GM19397 (cell line): ENCODE results near the gene CRYBG3.

ENCODE experiments used
- ATAC-seq: cut with Tn5 transposase; IDR thresholded peaks from one replicate; pipeline ENCODE4 v1.9.1; 2021; ENCODE audit warnings: mild to moderate bottlenecking, moderate library complexity; ENCODE audit not compliant: unreplicated experiment

Gene CRYBG3

GRCh38 chr3:97835761-97836160, 13.9 kb downstream of the CRYBG3 start:
- no peak for ATAC-seq

GRCh38 chr3:97838393-97838792, 16.6 kb downstream of the CRYBG3 start:
- no peak for ATAC-seq

DNA sequence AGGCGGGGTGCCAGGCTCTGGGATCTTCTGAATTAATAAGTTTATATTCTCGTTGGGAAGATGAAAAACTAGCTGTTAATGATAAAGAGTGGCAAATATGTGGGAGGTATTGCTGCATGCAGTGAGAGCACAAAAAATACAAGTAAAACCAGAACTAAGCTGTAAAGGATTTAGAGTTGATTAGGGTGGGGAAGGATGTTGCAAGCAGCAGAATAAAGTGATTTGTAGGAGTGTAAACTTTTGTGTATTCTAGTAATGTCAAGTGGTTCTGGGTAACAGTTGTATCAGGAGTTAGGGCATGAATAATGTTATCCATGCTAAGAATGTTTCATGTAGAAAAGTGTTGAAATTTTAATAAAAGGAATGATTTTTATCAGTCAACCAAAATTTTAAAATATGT, 18.1 kb downstream of the CRYBG3 start:
- no peak for ATAC-seq

- ATAC-seq: no peak
These were observed 19.5 kb downstream of the CRYBG3 start for GRCh38 chr3:97841304-97841703.

- no peak for ATAC-seq
These were observed 20.1 kb downstream of the CRYBG3 start for GRCh38 chr3:97841956-97842355.

GRCh38 chr3:97848779-97849178, 27.0 kb downstream of the CRYBG3 start:
- ATAC-seq: no peak

DNA sequence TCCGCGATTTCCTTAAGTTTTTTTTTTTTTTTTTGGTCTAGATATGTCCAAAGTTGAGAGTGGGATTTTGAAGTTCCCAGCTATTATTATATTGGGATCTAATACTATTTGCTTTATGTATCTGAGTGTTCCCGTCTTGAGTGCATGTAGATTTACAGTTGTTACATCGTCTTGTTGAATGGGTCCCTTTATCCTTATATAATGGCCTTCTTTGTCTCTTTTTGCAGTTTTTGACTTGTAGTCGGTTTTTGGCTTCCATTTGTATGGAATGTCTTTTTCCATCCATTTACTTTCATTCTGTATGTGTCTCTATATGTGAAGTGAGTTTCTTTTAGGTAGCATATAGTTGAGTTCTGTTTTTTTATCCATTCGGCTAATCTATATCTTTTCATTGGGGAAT, 35.6 kb downstream of the CRYBG3 start:
- no peak for ATAC-seq

GRCh38 chr3:97860364-97860763, 38.6 kb downstream of the CRYBG3 start:
- no peak for ATAC-seq

GRCh38 chr3:97862582-97862981, 40.8 kb downstream of the CRYBG3 start:
- no peak for ATAC-seq

GRCh38 chr3:97863031-97863430, 41.2 kb downstream of the CRYBG3 start:
- no peak for ATAC-seq

DNA sequence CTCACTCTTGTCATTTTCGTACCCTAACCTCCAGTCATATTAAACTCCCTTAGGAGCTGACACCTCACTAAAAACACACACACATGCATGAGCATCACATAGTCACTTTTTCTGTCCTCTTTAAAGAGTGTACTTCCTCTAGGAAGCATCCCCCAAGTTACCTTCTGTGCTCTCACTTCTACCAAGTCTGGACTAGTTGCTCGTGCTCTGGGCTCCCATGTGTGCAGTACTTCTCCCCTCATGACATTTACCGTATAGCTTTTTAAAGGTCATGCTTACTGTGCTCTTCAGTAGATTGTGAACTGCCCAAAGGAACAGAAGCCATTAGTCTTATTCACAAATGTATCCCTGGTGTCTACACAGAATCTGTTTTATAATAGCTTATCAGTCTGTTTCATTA, 42.0 kb downstream of the CRYBG3 start:
- no peak for ATAC-seq

DNA sequence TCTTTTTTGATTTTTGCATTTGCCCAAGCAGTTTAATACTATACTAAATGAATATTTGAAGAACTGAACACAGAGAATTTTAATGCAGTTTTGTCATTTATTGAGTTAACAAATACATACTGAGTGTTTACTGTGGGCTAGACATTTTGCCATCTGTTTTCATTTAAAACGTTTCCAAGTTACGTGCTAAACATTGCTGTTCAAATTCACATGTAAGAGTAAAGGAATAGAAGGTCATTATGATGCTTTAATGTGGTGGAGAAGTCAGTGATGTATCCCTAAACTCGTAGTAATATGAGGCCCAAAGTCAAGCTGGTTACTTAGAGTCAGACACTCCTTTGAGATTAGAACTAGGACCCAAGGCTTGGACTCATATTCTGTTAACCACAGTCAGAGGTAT, 49.4 kb downstream of the CRYBG3 start:
- no peak for ATAC-seq

DNA sequence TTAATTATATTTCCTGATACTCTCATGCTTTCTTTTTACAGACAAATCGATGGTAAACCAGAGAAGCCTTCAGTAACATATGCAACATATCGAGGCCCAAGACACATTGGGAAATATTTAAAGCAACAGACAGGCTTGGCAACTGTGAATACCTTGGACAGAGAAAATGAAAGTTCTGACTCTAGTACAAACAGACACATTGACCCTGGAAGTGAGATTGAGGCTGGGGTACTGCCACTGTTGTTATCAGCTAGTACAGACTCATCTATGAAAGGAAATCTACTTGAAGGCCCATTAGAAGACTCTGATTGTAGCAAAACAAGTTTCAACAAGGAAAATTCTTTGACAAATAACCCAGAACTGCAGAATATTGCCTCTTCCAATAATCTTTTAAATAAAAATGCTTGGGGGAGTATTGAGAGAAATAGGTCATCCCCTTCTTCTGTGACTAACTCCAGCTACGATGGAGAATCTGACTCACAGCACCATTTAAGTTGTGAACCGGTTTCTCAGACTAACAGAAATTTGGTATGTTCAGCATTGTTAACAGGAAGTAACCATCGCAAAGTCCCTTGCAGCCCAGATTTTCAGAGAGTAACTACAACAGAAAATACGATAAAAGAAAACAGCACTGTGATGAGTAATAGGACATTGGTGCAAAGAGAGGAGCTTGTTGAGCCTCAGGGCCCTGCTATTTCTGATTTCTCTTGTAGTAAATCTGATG, 50.2 kb downstream of the CRYBG3 start:
- ATAC-seq: no peak

DNA sequence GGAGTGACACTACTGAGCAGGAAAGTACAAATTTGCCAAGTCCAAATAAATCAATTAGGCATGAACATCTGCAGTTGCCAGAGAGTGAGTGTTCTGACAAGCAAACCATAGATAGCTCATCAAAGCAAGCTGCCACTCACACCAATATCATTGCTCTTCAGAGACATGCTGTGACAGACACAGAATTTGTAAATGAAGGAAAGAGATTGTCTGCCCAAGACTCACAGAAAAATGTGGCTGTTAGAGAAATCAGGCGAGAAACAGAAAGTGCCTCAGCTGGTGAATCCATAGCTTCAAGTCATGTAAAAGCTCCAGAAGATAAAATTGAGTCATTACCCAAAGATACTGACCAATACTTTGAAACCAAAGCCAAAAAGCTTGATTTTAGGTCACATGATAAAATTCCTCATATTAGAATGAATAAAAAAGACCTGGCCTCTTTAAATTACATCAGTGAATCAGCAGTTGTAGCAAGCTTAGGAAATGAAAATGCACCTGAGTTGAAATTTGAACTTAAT, 50.8 kb downstream of the CRYBG3 start:
- no peak for ATAC-seq

DNA sequence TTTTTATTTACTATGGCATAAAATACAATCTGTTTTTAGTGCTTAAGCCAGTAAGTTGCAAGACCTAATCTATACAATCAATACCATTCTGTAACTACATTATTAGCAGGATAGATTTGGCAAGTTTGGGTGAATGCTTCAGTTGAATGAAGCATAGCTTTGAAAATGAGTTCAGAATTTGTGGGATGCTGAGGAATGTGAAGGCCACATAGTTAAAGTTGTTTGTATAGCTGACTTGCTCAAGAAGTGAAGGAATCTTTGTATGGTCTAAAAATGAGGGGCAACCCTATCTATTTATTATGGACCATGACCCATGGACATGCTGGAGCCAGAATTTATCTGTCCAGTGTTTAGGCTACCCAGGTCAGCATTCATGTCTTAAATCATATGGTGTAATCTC, 58.5 kb downstream of the CRYBG3 start:
- no peak for ATAC-seq

- ATAC-seq: no peak
These were observed 61.3 kb downstream of the CRYBG3 start for GRCh38 chr3:97882975-97883598.

GRCh38 chr3:97883736-97884135, 61.9 kb downstream of the CRYBG3 start:
- no peak for ATAC-seq

DNA sequence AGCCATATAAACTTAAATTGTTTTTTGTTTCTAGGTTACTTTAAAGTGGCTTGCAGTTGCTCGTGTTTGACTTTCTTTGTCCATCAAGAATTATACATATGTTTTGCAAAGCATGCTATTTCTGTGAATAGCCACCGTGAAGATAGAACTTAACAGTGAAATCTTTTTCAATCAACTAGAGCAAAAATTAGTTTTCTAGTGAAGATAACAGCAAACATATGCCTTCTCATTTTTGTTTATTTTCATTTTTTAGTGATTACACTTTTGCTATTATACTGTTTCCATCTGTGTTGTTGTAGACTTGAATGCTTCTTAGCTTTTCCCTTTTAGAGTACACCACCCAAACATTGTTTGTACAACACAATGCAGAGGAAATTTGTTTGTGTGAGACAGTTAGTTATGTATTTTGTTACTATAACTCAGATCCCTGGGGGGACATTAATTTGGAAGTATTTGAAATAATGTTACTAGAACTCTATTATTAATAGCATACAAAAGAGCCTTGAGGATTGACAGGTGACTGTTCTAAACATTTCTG, 62.8 kb downstream of the CRYBG3 start:
- no peak for ATAC-seq

GRCh38 chr3:97885931-97886824, 64.4 kb downstream of the CRYBG3 start:
- no peak for ATAC-seq

GRCh38 chr3:97889814-97890213, 68.0 kb downstream of the CRYBG3 start:
- no peak for ATAC-seq

GRCh38 chr3:97892852-97893251, 71.0 kb downstream of the CRYBG3 start:
- ATAC-seq: no peak
